Neural progenitor cell (in vitro differentiated cells): ENCODE results near the gene LARGE2. TPM values are rescaled to one million over a fixed set of nuclear protein-coding genes. Genes with fewer than 3 reads are reported as not detected.
A peak's percentile ranks its signal among the peaks of the same experiment; 100 is the strongest.

ENCODE experiments used
- DNase-seq: peaks from one replicate; pipeline ENCODE4 v3.0.0-alpha.2; 2016; ENCODE audit warnings: low spot score
- H2AFZ ChIP-seq: fragments of 200-600 bp; sonication (generic); replicated peaks from 2 replicates; pipeline ENCODE4 v1.6.1; 2016; ENCODE audit warnings: antibody characterized with exemption
- H3F3A ChIP-seq: fragments of 200-600 bp; sonication (generic); 2 replicates; pipeline ENCODE4 v1.6.1; 2016; ENCODE audit warnings: antibody characterized with exemption, low read depth
- H3K27ac ChIP-seq: fragments of 200-600 bp; sonication (generic); 2 replicates; pipeline ENCODE4 v1.5.1; 2016; ENCODE audit warnings: mild to moderate bottlenecking
- H3K27me3 ChIP-seq: fragments of 200-600 bp; sonication (generic); 2 replicates; pipeline ENCODE4 v1.6.1; 2016; ENCODE audit warnings: mild to moderate bottlenecking, moderate library complexity
- H3K36me3 ChIP-seq: fragments of 200-600 bp; sonication (generic); 2 replicates; pipeline ENCODE4 v1.5.1; 2016
- H3K4me1 ChIP-seq: fragments of 200-600 bp; sonication (generic); 2 replicates; pipeline ENCODE4 v1.6.1; 2016; ENCODE audit warnings: mixed run types
- H3K4me2 ChIP-seq: fragments of 200-600 bp; sonication (generic); 2 replicates; pipeline ENCODE4 v1.6.1; 2016
- H3K4me3 ChIP-seq: fragments of 200-600 bp; sonication (generic); 2 replicates; pipeline ENCODE4 v1.5.1; 2016
- H3K79me2 ChIP-seq: fragments of 200-600 bp; sonication (generic); 2 replicates; pipeline ENCODE4 v1.6.1; 2016; ENCODE audit warnings: low read depth
- H3K9ac ChIP-seq: fragments of 200-600 bp; sonication (generic); 2 replicates; pipeline ENCODE4 v1.6.1; 2016
- H3K9me3 ChIP-seq: fragments of 200-600 bp; sonication (generic); 2 replicates; pipeline ENCODE4 v1.5.1; 2016; ENCODE audit warnings: low read depth
- H4K20me1 ChIP-seq: fragments of 200-600 bp; sonication (generic); 2 replicates; pipeline ENCODE4 v1.6.1; 2016; ENCODE audit warnings: low read depth
- H3K27ac Mint-ChIP-seq: 3 replicates; pipeline ENCODE4 v1.8.0; 2021; ENCODE audit warnings: mixed read lengths
- H3K27me3 Mint-ChIP-seq: 2 replicates; pipeline ENCODE4 v1.8.0; 2022; ENCODE audit warnings: low read depth, mild to moderate bottlenecking, inconsistent platforms, moderate library complexity, mixed read lengths; ENCODE audit not compliant: insufficient read depth
- H3K36me3 Mint-ChIP-seq: 3 replicates; pipeline ENCODE4 v1.8.0; 2021; ENCODE audit warnings: mixed read lengths
- H3K4me1 Mint-ChIP-seq: 3 replicates; pipeline ENCODE4 v1.8.0; 2021; ENCODE audit warnings: mixed read lengths
- H3K4me3 Mint-ChIP-seq: 3 replicates; pipeline ENCODE4 v1.8.0; 2021; ENCODE audit warnings: mild to moderate bottlenecking, moderate library complexity, mixed read lengths
- H3K9me3 Mint-ChIP-seq: 3 replicates; pipeline ENCODE4 v1.8.0; 2020; ENCODE audit warnings: mixed read lengths
- CTCF ChIP-seq: fragments of 200-600 bp; sonication (generic); IDR thresholded peaks from 2 replicates; pipeline ENCODE4 v1.5.1; 2017; ENCODE audit warnings: antibody characterized with exemption, mild to moderate bottlenecking
- EZH2 ChIP-seq: fragments of 200-600 bp; sonication (generic); IDR thresholded peaks from 2 replicates; pipeline ENCODE4 v1.6.1; 2017; ENCODE audit warnings: antibody characterized with exemption, mild to moderate bottlenecking, moderate library complexity
- EZH2phosphoT487 ChIP-seq: fragments of 200-600 bp; sonication (generic); IDR thresholded peaks from 2 replicates; pipeline ENCODE4 v1.6.1; 2017; ENCODE audit warnings: antibody characterized with exemption
- total RNA-seq: library from RNA; depleted of rRNA; stranded (reverse); fragments of >200 nt; gene quantifications from 2 replicates; pipeline ENCODE4 v1.2.3, GENCODE V29; 2015; ENCODE audit warnings: low replicate concordance

Gene LARGE2
- total RNA-seq, 1 donor from 2014 or later, result 5.0 TPM

GRCh38 chr11:45918962-45919675, 3.3 kb upstream of the LARGE2 start:
- Histone ChIP-seq H3F3A (peaks cover 54% of the 10 kb centered on the region), H3K36me3 (no peaks in the 10 kb centered on the region), H3K27ac (no peak overlapping the region), H3K4me1 (peaks cover 37% of the 10 kb centered on the region), H2AFZ (no peak overlapping the region), H3K4me2 (peak overlapping the region; percentile 96), H3K9ac (no peak overlapping the region), H4K20me1 (peaks cover 20% of the 10 kb centered on the region), H3K4me3 (peak overlapping the region; percentile 79), H3K27me3 (peaks cover 10% of the 10 kb centered on the region), H3K79me2 (peaks cover 22% of the 10 kb centered on the region), H3K9me3 (no peaks in the 10 kb centered on the region)
- H3K27me3 Mint-ChIP-seq, result peaks cover 27% of the 10 kb centered on the region
- H3K36me3 Mint-ChIP-seq, result no peaks in the 10 kb centered on the region
- DNase-seq, result no peak
- no peak for TF ChIP-seq EZH2
- no peak for TF ChIP-seq CTCF
- no peak for TF ChIP-seq EZH2phosphoT487
- no peaks in the 10 kb centered on the region for H3K9me3 Mint-ChIP-seq
- H3K4me1 Mint-ChIP-seq, result peaks cover 43% of the 10 kb centered on the region
- H3K4me3 Mint-ChIP-seq, result peak overlapping the region; percentile 97
- peak overlapping the region; percentile 81 for H3K27ac Mint-ChIP-seq

- Histone ChIP-seq H3K4me2 (peak overlapping the region; percentile 82), H3K36me3 (no peaks in the 10 kb centered on the region), H2AFZ (peak overlapping the region; percentile 69), H3F3A (peaks cover 54% of the 10 kb centered on the region), H3K27ac (no peak overlapping the region), H4K20me1 (peaks cover 23% of the 10 kb centered on the region), H3K4me1 (peaks cover 37% of the 10 kb centered on the region), H3K9ac (no peak overlapping the region), H3K27me3 (peaks cover 10% of the 10 kb centered on the region), H3K79me2 (peaks cover 24% of the 10 kb centered on the region), H3K4me3 (peak overlapping the region; percentile 15), H3K9me3 (no peaks in the 10 kb centered on the region)
- TF ChIP-seq EZH2, result no peak
- TF ChIP-seq CTCF, result no peak
- no peak for TF ChIP-seq EZH2phosphoT487
- Mint-ChIP-seq H3K36me3 (no peaks in the 10 kb centered on the region), H3K9me3 (no peaks in the 10 kb centered on the region), H3K27me3 (peaks cover 34% of the 10 kb centered on the region), H3K4me3 (peak overlapping the region; percentile 97), H3K4me1 (peaks cover 47% of the 10 kb centered on the region), H3K27ac (no peak overlapping the region)
- DNase-seq, result peak; percentile 85
Measured at GRCh38 chr11:45919806-45920530, 2.5 kb upstream of the LARGE2 start.

GRCh38 chr11:45920531-45921477, 1.7 kb upstream of the LARGE2 start:
- Histone ChIP-seq H3K27ac (no peak overlapping the region), H3K4me3 (peak overlapping the region; percentile 15), H3K36me3 (no peaks in the 10 kb centered on the region), H3K9ac (no peak overlapping the region), H3K4me1 (peaks cover 37% of the 10 kb centered on the region), H3K9me3 (no peaks in the 10 kb centered on the region), H3F3A (peaks cover 54% of the 10 kb centered on the region), H3K4me2 (peak overlapping the region; percentile 82), H4K20me1 (peaks cover 27% of the 10 kb centered on the region), H3K79me2 (peaks cover 20% of the 10 kb centered on the region), H3K27me3 (peaks cover 10% of the 10 kb centered on the region), H2AFZ (no peak overlapping the region)
- H3K27ac Mint-ChIP-seq, result peak overlapping the region; percentile 58
- H3K36me3 Mint-ChIP-seq, result no peaks in the 10 kb centered on the region
- peak overlapping the region; percentile 80 for H3K4me3 Mint-ChIP-seq
- peaks cover 47% of the 10 kb centered on the region for H3K4me1 Mint-ChIP-seq
- DNase-seq, result peak; percentile 33
- peaks cover 38% of the 10 kb centered on the region for H3K27me3 Mint-ChIP-seq
- H3K9me3 Mint-ChIP-seq, result no peaks in the 10 kb centered on the region
- no peak for TF ChIP-seq CTCF
- no peak for TF ChIP-seq EZH2
- TF ChIP-seq EZH2phosphoT487, result no peak
